Suppressor macrophage (primary cell): ENCODE results near the gene FAM174C.

Experiments used
- DNase-seq, 4 experiments: peaks; one replicate each; pipeline ENCODE4 v3.0.0-alpha.2; 2020 to 2022

The FAM174C gene

GRCh38 chr19:1286487-1287353 is 11.4 kb downstream of the FAM174C start:
- no peak for DNase-seq

- DNase-seq, result no peak
Measured at GRCh38 chr19:1287354-1288225, 12.3 kb downstream of the FAM174C start.

GRCh38 chr19:1288226-1288612 is 12.9 kb downstream of the FAM174C start:
- no peak for DNase-seq

GRCh38 chr19:1288833-1289685 is 13.7 kb downstream of the FAM174C start:
- no peak for DNase-seq

- DNase-seq, result no peak
Measured at GRCh38 chr19:1289686-1290025, 14.3 kb downstream of the FAM174C start.

GRCh38 chr19:1290196-1290702 is 14.9 kb downstream of the FAM174C start:
- no peak for DNase-seq

- no peak for DNase-seq
Measured at GRCh38 chr19:1290703-1291651, 15.6 kb downstream of the FAM174C start.

GRCh38 chr19:1291761-1292418 is 16.6 kb downstream of the FAM174C start:
- no peak for DNase-seq

GRCh38 chr19:1292419-1293151 is 17.3 kb downstream of the FAM174C start:
- no peak for DNase-seq

GRCh38 chr19:1293782-1294604 is 18.7 kb downstream of the FAM174C start:
- no peak for DNase-seq

GRCh38 chr19:1294688-1295087 is 19.4 kb downstream of the FAM174C start:
- DNase-seq, result no peak

- DNase-seq, result peak in 3 of 4 experiments; percentile 26 to 50 (median 35)
Measured at GRCh38 chr19:1295169-1296012, 20.1 kb downstream of the FAM174C start.

- no peak for DNase-seq
Measured at GRCh38 chr19:1296078-1296477, 20.7 kb downstream of the FAM174C start.

GRCh38 chr19:1296575-1297271 is 21.4 kb downstream of the FAM174C start:
- DNase-seq, result no peak

GRCh38 chr19:1298235-1298634 is 22.9 kb downstream of the FAM174C start:
- no peak for DNase-seq

GRCh38 chr19:1299801-1300200 is 24.5 kb downstream of the FAM174C start:
- no peak for DNase-seq

GRCh38 chr19:1300744-1301490 is 25.6 kb downstream of the FAM174C start:
- no peak for DNase-seq
